ENCODE measurements around the gene CRTAC1.

- TF ChIP-seq, protein P1, sequence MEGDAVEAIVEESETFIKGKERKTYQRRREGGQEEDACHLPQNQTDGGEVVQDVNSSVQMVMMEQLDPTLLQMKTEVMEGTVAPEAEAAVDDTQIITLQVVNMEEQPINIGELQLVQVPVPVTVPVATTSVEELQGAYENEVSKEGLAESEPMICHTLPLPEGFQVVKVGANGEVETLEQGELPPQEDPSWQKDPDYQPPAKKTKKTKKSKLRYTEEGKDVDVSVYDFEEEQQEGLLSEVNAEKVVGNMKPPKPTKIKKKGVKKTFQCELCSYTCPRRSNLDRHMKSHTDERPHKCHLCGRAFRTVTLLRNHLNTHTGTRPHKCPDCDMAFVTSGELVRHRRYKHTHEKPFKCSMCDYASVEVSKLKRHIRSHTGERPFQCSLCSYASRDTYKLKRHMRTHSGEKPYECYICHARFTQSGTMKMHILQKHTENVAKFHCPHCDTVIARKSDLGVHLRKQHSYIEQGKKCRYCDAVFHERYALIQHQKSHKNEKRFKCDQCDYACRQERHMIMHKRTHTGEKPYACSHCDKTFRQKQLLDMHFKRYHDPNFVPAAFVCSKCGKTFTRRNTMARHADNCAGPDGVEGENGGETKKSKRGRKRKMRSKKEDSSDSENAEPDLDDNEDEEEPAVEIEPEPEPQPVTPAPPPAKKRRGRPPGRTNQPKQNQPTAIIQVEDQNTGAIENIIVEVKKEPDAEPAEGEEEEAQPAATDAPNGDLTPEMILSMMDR (IDR thresholded peaks at IDR 0.05): no peak
- no peak for TF ChIP-seq POLR2A (IDR thresholded peaks at IDR 0.05)
Measured at GRCh38 chr10:97851341-97852001, 178.9 kb downstream of the CRTAC1 start.
